Measurements from ENCODE around the gene GFOD2. TPM values are rescaled to one million over a fixed set of nuclear protein-coding genes. Genes with fewer than 3 reads are reported as not detected.

GFOD2 gene
- total RNA-seq, 1 donor from 2014 or later, result 32.4 TPM

DNA sequence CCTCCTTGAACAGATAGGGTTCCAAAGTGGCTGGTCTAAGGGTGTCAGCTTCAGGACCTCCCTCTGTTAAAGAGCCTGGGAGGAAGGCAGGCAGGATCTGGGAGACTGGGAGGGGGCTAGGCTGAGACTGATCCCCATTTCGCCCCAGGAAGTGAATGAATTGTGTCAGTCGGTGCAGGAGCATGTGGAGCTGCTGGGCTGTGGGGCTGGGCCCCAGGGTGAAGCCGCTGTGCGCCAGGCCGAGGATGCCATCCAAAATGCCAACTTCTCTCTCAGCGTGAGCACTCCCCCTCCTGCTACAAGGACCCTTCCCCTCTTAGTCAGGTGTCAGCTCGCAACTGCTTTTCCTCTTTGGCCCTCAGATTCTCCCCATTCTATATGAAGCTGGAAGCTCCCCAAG lies 68.1 kb downstream of the GFOD2 start:
- H3K27me3 ChIP-seq (ENCODE audit: insufficient read depth, low read length), result peaks cover 46% of the 10 kb centered on the region

DNA sequence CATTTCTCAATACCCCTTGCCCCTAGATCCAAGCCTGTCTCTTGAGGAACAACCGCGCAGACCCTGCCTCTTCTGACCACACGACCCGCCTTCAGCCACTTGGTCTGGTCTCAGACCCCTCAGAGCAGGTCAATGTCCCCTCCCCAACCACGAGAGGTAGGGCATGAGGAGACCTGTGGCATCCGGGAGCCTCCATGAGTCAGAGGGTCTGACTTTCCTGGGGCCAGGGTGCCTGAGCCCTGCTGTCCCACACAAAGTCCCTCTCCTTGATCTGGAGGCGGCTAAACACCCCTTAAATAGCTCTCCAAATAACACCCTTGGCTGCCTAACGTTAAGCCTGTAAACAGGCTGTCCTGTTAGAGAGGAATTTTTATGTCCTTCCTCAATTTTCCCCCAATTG lies 69.1 kb downstream of the GFOD2 start:
- H4K20me1 ChIP-seq (ENCODE audit: insufficient read depth, low read length), result peaks cover 18% of the 10 kb centered on the region
- H3K9ac ChIP-seq (ENCODE audit: low read length), result no peak overlapping the region
- Mint-ChIP-seq H3K36me3 (ENCODE audit: low read depth, unreplicated experiment) (peaks cover 7% of the 10 kb centered on the region), H3K27me3 (ENCODE audit: low read depth, unreplicated experiment) (peaks cover 50% of the 10 kb centered on the region), H3K4me3 (ENCODE audit: unreplicated experiment) (peak overlapping the region; percentile 66), H3K4me1 (ENCODE audit: low read depth, unreplicated experiment) (peaks cover 1% of the 10 kb centered on the region), H3K9me3 (ENCODE audit: unreplicated experiment) (peaks cover 5% of the 10 kb centered on the region), H3K27ac (ENCODE audit: unreplicated experiment) (no peak overlapping the region)
- no peaks in the 10 kb centered on the region for H3K36me3 ChIP-seq (ENCODE audit: insufficient read depth, low read length)
- no peak overlapping the region for H3K4me2 ChIP-seq (ENCODE audit: low read length)
- H3K27ac ChIP-seq (ENCODE audit: low read depth, low read length), result no peak overlapping the region
- DNase-seq (ENCODE audit: low read depth) (no peak), FAIRE-seq (no peak)
- no peak for TF ChIP-seq EZH2 (IDR thresholded peaks at IDR 0.05; ENCODE audit: insufficient read depth, low read length)
- TF ChIP-seq, protein P1, sequence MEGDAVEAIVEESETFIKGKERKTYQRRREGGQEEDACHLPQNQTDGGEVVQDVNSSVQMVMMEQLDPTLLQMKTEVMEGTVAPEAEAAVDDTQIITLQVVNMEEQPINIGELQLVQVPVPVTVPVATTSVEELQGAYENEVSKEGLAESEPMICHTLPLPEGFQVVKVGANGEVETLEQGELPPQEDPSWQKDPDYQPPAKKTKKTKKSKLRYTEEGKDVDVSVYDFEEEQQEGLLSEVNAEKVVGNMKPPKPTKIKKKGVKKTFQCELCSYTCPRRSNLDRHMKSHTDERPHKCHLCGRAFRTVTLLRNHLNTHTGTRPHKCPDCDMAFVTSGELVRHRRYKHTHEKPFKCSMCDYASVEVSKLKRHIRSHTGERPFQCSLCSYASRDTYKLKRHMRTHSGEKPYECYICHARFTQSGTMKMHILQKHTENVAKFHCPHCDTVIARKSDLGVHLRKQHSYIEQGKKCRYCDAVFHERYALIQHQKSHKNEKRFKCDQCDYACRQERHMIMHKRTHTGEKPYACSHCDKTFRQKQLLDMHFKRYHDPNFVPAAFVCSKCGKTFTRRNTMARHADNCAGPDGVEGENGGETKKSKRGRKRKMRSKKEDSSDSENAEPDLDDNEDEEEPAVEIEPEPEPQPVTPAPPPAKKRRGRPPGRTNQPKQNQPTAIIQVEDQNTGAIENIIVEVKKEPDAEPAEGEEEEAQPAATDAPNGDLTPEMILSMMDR (IDR thresholded peaks at IDR 0.05; ENCODE audit: insufficient read depth, low read depth, low read length), result no peak
- H3K9me3 ChIP-seq (ENCODE audit: insufficient read depth, low read depth, low read length), result no peaks in the 10 kb centered on the region
- peaks cover 50% of the 10 kb centered on the region for H3K27me3 ChIP-seq (ENCODE audit: insufficient read depth, low read length)
- H3K4me3 ChIP-seq (ENCODE audit: insufficient read depth, low read depth, low read length), result no peak overlapping the region
- H3K79me2 ChIP-seq (ENCODE audit: insufficient read depth, low read length), result no peaks in the 10 kb centered on the region
- H3K4me1 ChIP-seq (ENCODE audit: insufficient read depth, low read length), result peaks cover 7% of the 10 kb centered on the region
- H2AFZ ChIP-seq (ENCODE audit: low read depth, low read length), result no peak overlapping the region

More for the DNA sequence above, 68.1 kb downstream of the GFOD2 start:
- Histone ChIP-seq H3K4me1 (ENCODE audit: insufficient read depth, low read length) (peaks cover 7% of the 10 kb centered on the region), H3K9me3 (ENCODE audit: insufficient read depth, low read depth, low read length) (no peaks in the 10 kb centered on the region), H3K4me3 (ENCODE audit: insufficient read depth, low read depth, low read length) (no peak overlapping the region), H3K79me2 (ENCODE audit: insufficient read depth, low read length) (no peaks in the 10 kb centered on the region), H3K27ac (ENCODE audit: low read depth, low read length) (no peak overlapping the region), H3K4me2 (ENCODE audit: low read length) (no peak overlapping the region), H3K9ac (ENCODE audit: low read length) (no peak overlapping the region), H4K20me1 (ENCODE audit: insufficient read depth, low read length) (peaks cover 23% of the 10 kb centered on the region), H2AFZ (ENCODE audit: low read depth, low read length) (no peak overlapping the region), H3K36me3 (ENCODE audit: insufficient read depth, low read length) (no peaks in the 10 kb centered on the region)
- Mint-ChIP-seq H3K4me1 (ENCODE audit: low read depth, unreplicated experiment) (peaks cover 1% of the 10 kb centered on the region), H3K27me3 (ENCODE audit: low read depth, unreplicated experiment) (peaks cover 54% of the 10 kb centered on the region), H3K9me3 (ENCODE audit: unreplicated experiment) (peaks cover 5% of the 10 kb centered on the region), H3K4me3 (ENCODE audit: unreplicated experiment) (no peak overlapping the region), H3K36me3 (ENCODE audit: low read depth, unreplicated experiment) (peaks cover 9% of the 10 kb centered on the region), H3K27ac (ENCODE audit: unreplicated experiment) (no peak overlapping the region)
- DNase-seq (ENCODE audit: low read depth) (no peak), FAIRE-seq (no peak)
- TF ChIP-seq, protein P1 (IDR thresholded peaks at IDR 0.05; ENCODE audit: insufficient read depth, low read depth, low read length), result no peak
- no peak for TF ChIP-seq EZH2 (IDR thresholded peaks at IDR 0.05; ENCODE audit: insufficient read depth, low read length)

DNA sequence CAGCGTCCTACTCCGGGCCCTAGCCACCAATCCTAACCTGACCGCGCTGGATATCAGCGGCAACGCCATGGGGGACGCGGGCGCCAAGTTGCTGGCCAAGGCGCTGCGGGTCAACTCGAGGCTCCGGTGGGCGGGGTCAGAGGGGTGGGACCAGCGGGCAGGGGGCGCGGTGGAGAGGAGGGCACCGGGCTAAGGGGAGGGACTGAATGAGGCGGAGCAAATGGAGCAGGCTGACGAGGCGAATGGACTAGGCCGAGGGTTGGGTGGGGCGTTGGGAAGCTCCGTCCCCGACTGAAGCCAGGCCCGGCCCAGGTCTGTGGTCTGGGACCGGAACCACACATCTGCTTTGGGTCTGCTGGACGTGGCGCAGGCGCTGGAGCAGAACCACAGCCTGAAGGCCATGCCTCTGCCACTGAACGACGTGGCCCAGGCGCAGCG lies 69.6 kb downstream of the GFOD2 start:
- no peak overlapping the region for H3K27ac Mint-ChIP-seq (ENCODE audit: unreplicated experiment)
- Histone ChIP-seq H3K79me2 (ENCODE audit: insufficient read depth, low read length) (no peaks in the 10 kb centered on the region), H3K27ac (ENCODE audit: low read depth, low read length) (no peak overlapping the region), H3K36me3 (ENCODE audit: insufficient read depth, low read length) (no peaks in the 10 kb centered on the region), H3K9ac (ENCODE audit: low read length) (no peak overlapping the region), H3K27me3 (ENCODE audit: insufficient read depth, low read length) (peaks cover 51% of the 10 kb centered on the region), H2AFZ (ENCODE audit: low read depth, low read length) (no peak overlapping the region), H3K4me2 (ENCODE audit: low read length) (no peak overlapping the region), H3K4me3 (ENCODE audit: insufficient read depth, low read depth, low read length) (no peak overlapping the region), H3K9me3 (ENCODE audit: insufficient read depth, low read depth, low read length) (no peaks in the 10 kb centered on the region), H4K20me1 (ENCODE audit: insufficient read depth, low read length) (peaks cover 18% of the 10 kb centered on the region), H3K4me1 (ENCODE audit: insufficient read depth, low read length) (peaks cover 7% of the 10 kb centered on the region)
- peaks cover 1% of the 10 kb centered on the region for H3K4me1 Mint-ChIP-seq (ENCODE audit: low read depth, unreplicated experiment)
- H3K36me3 Mint-ChIP-seq (ENCODE audit: low read depth, unreplicated experiment), result peaks cover 7% of the 10 kb centered on the region
- no peak overlapping the region for H3K4me3 Mint-ChIP-seq (ENCODE audit: unreplicated experiment)
- DNase-seq (ENCODE audit: low read depth) (no peak), FAIRE-seq (no peak)
- no peak for TF ChIP-seq EZH2 (IDR thresholded peaks at IDR 0.05; ENCODE audit: insufficient read depth, low read length)
- TF ChIP-seq, protein P1 (IDR thresholded peaks at IDR 0.05; ENCODE audit: insufficient read depth, low read depth, low read length), result no peak
- peaks cover 45% of the 10 kb centered on the region for H3K27me3 Mint-ChIP-seq (ENCODE audit: low read depth, unreplicated experiment)
- peaks cover 5% of the 10 kb centered on the region for H3K9me3 Mint-ChIP-seq (ENCODE audit: unreplicated experiment)

Measured in astrocyte (in vitro differentiated cells and primary cell).